ENCODE results near the gene PRCD.

DNA sequence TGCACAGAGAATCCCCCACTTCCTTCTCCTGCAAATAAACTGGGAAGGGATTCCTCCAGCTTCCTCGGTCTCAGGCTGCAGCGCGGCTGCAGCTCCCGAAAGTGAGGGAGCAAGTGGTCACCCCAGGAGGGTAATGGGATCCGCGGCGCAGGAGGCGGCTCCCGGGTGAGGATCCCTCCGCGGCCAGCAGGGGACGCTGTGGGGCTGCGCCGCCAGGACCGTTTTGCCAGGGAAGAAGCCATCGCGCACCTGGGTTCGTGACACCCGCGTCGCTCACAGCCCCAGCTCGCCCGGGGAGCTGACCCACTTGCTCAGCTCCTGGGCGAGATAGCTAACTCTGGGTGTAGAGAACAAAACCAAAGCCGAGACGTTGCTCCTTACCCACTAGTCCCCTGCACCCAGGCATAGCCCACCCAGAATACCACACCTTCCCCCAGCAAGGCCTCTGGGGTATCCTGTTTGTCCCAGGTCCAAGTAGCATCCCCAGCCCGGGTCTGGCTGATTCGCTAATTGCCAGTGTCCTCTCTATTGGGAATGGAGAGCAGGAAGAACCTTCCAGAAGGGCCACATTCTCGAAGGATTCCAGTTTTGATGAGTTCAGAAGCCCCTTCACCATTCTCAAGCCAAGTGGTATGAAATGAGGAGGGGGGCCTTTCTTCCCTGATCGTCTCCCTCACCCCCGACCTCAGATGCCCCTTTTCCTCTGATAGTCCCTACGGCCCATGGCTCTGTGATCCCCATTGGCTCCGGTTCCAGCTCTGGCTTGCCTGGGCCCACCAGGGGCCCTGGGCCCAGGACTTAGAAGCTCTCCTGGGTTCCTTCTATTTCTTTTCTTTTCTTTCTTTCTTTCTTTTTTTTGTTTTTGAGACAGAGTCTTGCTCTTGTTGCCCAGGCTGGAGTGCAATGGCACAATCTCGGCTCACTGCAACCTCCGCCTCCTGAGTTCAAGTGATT lies 16.5 kb upstream of the PRCD start:
- TF ChIP-seq EZH2 (IDR thresholded peaks at IDR 0.05; ENCODE audit: insufficient read depth, poor library complexity, severe bottlenecking) = no peak
- no peak for TF ChIP-seq EZH2phosphoT487 (IDR thresholded peaks at IDR 0.05; ENCODE audit: insufficient read depth, low read depth)

Data from GM23248 (cell line).